Tibial artery (tissue), 4 donors: ENCODE data around the gene HBE1.

Source experiments
- DNase-seq, 2 donors: peaks; one replicate each; pipeline ENCODE4 v3.0.0-alpha.2; 2019
- H3K27ac ChIP-seq, 2 donors: fragments of 200-600 bp; sonication (generic) in 1 of 2; 1 replicate in 1 of 2; 2 replicates in 1 of 2; pipeline ENCODE4 v1.5.1; 2018 to 2019; ENCODE audit warnings: mild to moderate bottlenecking in 1 of 2
- H3K27me3 ChIP-seq, 2 donors: fragments of 200-600 bp; sonication (generic) in 1 of 2; one replicate each; pipeline versions ENCODE4 v1.5.1 to v1.6.0; 2016 to 2019
- H3K36me3 ChIP-seq, 3 donors: fragments of 200-600 bp; sonication (generic) in 2 of 3; one replicate each; pipeline ENCODE4 v1.5.1; 2016 to 2019; ENCODE audit warnings: mild to moderate bottlenecking in 2 of 3
- H3K4me1 ChIP-seq, 4 donors: fragments of 200-600 bp; sonication (generic) in 2 of 4; 1 replicate in 3 of 4; 2 replicates in 1 of 4; pipeline ENCODE4 v1.5.1; 2016 to 2019
- H3K4me3 ChIP-seq, 2 donors: fragments of 200-600 bp; sonication (generic) in 1 of 2; 1 replicate in 1 of 2; 2 replicates in 1 of 2; pipeline ENCODE4 v1.5.1; 2018 to 2019; ENCODE audit warnings: mild to moderate bottlenecking in 2 of 2
- H3K9me3 ChIP-seq, 3 donors: fragments of 200-600 bp; sonication (generic) in 1 of 3; one replicate each; pipeline ENCODE4 v1.5.1; 2016 to 2019
- intact Hi-C: fragments of 100-400 bp; cut with DNase I; formaldehyde crosslinking; loops from one replicate; pipeline ENCODE4 v1.15.0; 2023; ENCODE audit warnings: low total_unique reads
- TF ChIP-seq, protein P1 (sequence below), 2 experiments: fragments of 200-600 bp in 1 of 2; fragments of 450-650 bp in 1 of 2; IDR thresholded peaks; one replicate each; pipeline ENCODE4 v1.5.1; 2017 to 2019; ENCODE audit warnings: antibody characterized with exemption in 2 of 2, mild to moderate bottlenecking in 1 of 2, moderate library complexity in 1 of 2

The HBE1 gene

GRCh38 chr11:5293028-5293427 lies 23.3 kb upstream of the HBE1 start:
- no peaks in the 10 kb centered on the region for H3K9me3 ChIP-seq
- no peaks in the 10 kb centered on the region for H3K36me3 ChIP-seq
- H3K4me1 ChIP-seq, result no peaks in the 10 kb centered on the region
- H3K27ac ChIP-seq, result no peak overlapping the region
- H3K27me3 ChIP-seq, result no peaks in the 10 kb centered on the region
- no peak overlapping the region for H3K4me3 ChIP-seq
- no peak for DNase-seq
- TF ChIP-seq, protein P1, sequence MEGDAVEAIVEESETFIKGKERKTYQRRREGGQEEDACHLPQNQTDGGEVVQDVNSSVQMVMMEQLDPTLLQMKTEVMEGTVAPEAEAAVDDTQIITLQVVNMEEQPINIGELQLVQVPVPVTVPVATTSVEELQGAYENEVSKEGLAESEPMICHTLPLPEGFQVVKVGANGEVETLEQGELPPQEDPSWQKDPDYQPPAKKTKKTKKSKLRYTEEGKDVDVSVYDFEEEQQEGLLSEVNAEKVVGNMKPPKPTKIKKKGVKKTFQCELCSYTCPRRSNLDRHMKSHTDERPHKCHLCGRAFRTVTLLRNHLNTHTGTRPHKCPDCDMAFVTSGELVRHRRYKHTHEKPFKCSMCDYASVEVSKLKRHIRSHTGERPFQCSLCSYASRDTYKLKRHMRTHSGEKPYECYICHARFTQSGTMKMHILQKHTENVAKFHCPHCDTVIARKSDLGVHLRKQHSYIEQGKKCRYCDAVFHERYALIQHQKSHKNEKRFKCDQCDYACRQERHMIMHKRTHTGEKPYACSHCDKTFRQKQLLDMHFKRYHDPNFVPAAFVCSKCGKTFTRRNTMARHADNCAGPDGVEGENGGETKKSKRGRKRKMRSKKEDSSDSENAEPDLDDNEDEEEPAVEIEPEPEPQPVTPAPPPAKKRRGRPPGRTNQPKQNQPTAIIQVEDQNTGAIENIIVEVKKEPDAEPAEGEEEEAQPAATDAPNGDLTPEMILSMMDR (IDR thresholded peaks at IDR 0.05), result no peak
- intact Hi-C loops, result no loop called here

DNA sequence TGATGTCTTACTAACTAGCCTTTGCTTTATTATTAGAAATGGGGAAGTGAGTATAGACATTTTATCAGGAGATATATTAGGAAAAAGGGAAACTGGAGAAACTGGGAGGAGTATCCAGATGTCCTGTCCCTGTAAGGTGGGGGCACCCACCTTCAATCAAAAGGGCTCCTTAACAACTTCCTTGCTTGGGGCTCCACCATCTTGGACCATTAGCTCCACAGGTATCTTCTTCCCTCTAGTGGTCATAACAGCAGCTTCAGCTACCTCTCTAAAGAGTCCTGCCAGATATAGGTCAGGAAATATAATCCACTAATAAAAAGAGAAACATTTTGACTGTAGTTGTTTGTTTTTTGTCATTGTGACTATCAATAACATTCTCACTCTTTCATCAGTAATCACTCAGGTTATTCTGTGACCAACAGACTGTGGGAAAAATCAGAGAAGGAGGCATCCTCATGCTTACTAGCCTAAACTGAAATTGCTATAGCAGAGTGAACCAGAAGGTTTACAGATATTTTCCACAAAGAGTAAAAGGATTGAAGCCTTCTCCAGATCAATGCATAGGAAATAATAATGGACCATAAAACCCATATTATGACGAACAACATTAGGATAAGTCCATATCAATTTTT lies 21.6 kb upstream of the HBE1 start:
- H3K4me1 ChIP-seq, result no peaks in the 10 kb centered on the region
- TF ChIP-seq, protein P1 (IDR thresholded peaks at IDR 0.05), result peak; percentile 6 to 22
- DNase-seq, result no peak
- H3K36me3 ChIP-seq, result no peaks in the 10 kb centered on the region
- no peak overlapping the region for H3K27ac ChIP-seq
- H3K9me3 ChIP-seq, result no peaks in the 10 kb centered on the region
- intact Hi-C loops, result no loop called here
- no peaks in the 10 kb centered on the region for H3K27me3 ChIP-seq
- H3K4me3 ChIP-seq, result no peak overlapping the region

- TF ChIP-seq, protein P1 (IDR thresholded peaks at IDR 0.05), result no peak
- H3K27me3 ChIP-seq, result no peaks in the 10 kb centered on the region
- H3K4me1 ChIP-seq, result no peaks in the 10 kb centered on the region
- DNase-seq, result no peak
- intact Hi-C loops, result no loop called here
- no peaks in the 10 kb centered on the region for H3K36me3 ChIP-seq
- H3K27ac ChIP-seq, result no peak overlapping the region
- H3K4me3 ChIP-seq, result no peak overlapping the region
- H3K9me3 ChIP-seq, result no peaks in the 10 kb centered on the region
Observed at GRCh38 chr11:5290106-5290505, 20.4 kb upstream of the HBE1 start.

- DNase-seq, result no peak
- Histone ChIP-seq H3K4me3 (no peak overlapping the region), H3K27ac (no peak overlapping the region), H3K4me1 (no peaks in the 10 kb centered on the region), H3K36me3 (no peaks in the 10 kb centered on the region), H3K9me3 (no peaks in the 10 kb centered on the region), H3K27me3 (no peaks in the 10 kb centered on the region)
- TF ChIP-seq, protein P1 (IDR thresholded peaks at IDR 0.05), result no peak
- intact Hi-C loops, result no loop called here
Observed at GRCh38 chr11:5289696-5290095, 20.0 kb upstream of the HBE1 start.

- Histone ChIP-seq H3K36me3 (no peaks in the 10 kb centered on the region), H3K4me1 (no peaks in the 10 kb centered on the region), H3K4me3 (no peak overlapping the region), H3K27ac (no peak overlapping the region), H3K27me3 (no peaks in the 10 kb centered on the region), H3K9me3 (no peaks in the 10 kb centered on the region)
- TF ChIP-seq, protein P1 (IDR thresholded peaks at IDR 0.05), result no peak
- intact Hi-C loops, result no loop called here
- no peak for DNase-seq
Observed at GRCh38 chr11:5288906-5289550, 19.3 kb upstream of the HBE1 start.
